HEK293T (cell line): ENCODE data around the gene SLC38A4.

Experiments used
- CTCF ChIA-PET: fragments of 350-600 bp; formaldehyde crosslinking; extraction: SDS; loops from one replicate; lab custom pipeline; 2021; ENCODE audit warnings: antibody characterized with exemption, inconsistent platforms; lab: Yijun Ruan, JAX
- POLR2A ChIA-PET: fragments of 350-600 bp; formaldehyde crosslinking; extraction: SDS; loops from one replicate; lab custom pipeline; 2020; ENCODE audit warnings: antibody characterized with exemption, inconsistent platforms; lab: Yijun Ruan, JAX
- DNase-seq: peaks from one replicate; pipeline ENCODE4 v3.0.0; 2012; ENCODE audit warnings: mixed read lengths; ENCODE audit errors: extremely low spot score
- ARNT ChIP-seq: fragments of 450-650 bp; IDR thresholded peaks from 2 replicates; pipeline ENCODE4 v1.6.1; 2017; ENCODE audit warnings: mild to moderate bottlenecking
- BHLHE40 ChIP-seq: fragments of 450-650 bp; IDR thresholded peaks from 2 replicates; pipeline ENCODE4 v1.6.1; 2016; ENCODE audit warnings: mild to moderate bottlenecking, moderate library complexity, borderline replicate concordance
- CTBP1 ChIP-seq: fragments of 450-650 bp; IDR thresholded peaks from 2 replicates; pipeline ENCODE4 v1.6.1; 2016; ENCODE audit warnings: borderline replicate concordance
- ELF4 ChIP-seq: fragments of 450-650 bp; IDR thresholded peaks from 2 replicates; pipeline ENCODE4 v1.6.1; 2017; ENCODE audit warnings: antibody characterized with exemption
- FOXA1 ChIP-seq: fragments of 450-650 bp; IDR thresholded peaks from 2 replicates; pipeline ENCODE4 v1.6.1; 2016; ENCODE audit warnings: mild to moderate bottlenecking
- FOXK2 ChIP-seq: fragments of 450-650 bp; IDR thresholded peaks from 2 replicates; pipeline ENCODE4 v1.6.1; 2016; ENCODE audit warnings: mild to moderate bottlenecking
- FOXM1 ChIP-seq: fragments of 450-650 bp; IDR thresholded peaks from 2 replicates; pipeline ENCODE4 v1.6.1; 2017; ENCODE audit warnings: mild to moderate bottlenecking, borderline replicate concordance
- HDGF ChIP-seq: fragments of 450-650 bp; IDR thresholded peaks from 2 replicates; pipeline ENCODE4 v1.6.1; 2017; ENCODE audit warnings: antibody characterized with exemption, borderline replicate concordance
- L3MBTL2 ChIP-seq: fragments of 450-650 bp; conservative IDR thresholded peaks from 2 replicates; pipeline ENCODE4 v1.6.1; 2016; ENCODE audit warnings: mild to moderate bottlenecking
- LEF1 ChIP-seq: fragments of 450-650 bp; IDR thresholded peaks from 2 replicates; pipeline ENCODE4 v1.6.1; 2017; ENCODE audit warnings: mild to moderate bottlenecking, borderline replicate concordance
- NFRKB ChIP-seq: fragments of 450-650 bp; IDR thresholded peaks from 2 replicates; pipeline ENCODE4 v1.6.1; 2016; ENCODE audit warnings: mild to moderate bottlenecking, moderate library complexity
- PKNOX1 ChIP-seq: fragments of 450-650 bp; IDR thresholded peaks from 2 replicates; pipeline ENCODE4 v1.6.1; 2016
- SP1 ChIP-seq: fragments of 450-650 bp; IDR thresholded peaks from 2 replicates; pipeline ENCODE4 v1.6.1; 2017
- SUZ12 ChIP-seq: fragments of 450-650 bp; IDR thresholded peaks from 2 replicates; pipeline ENCODE4 v1.6.1; 2016; ENCODE audit warnings: mild to moderate bottlenecking
- TARDBP ChIP-seq: fragments of 450-650 bp; IDR thresholded peaks from 2 replicates; pipeline ENCODE4 v1.6.1; 2016
- ZNF384 ChIP-seq: fragments of 450-650 bp; IDR thresholded peaks from 2 replicates; pipeline ENCODE4 v1.6.1; 2016

The SLC38A4 gene

GRCh38 chr12:46718495-46718894, 107.3 kb downstream of the SLC38A4 start:
- DNase-seq = no peak
- no peak for TF ChIP-seq HDGF
- TF ChIP-seq SUZ12 = no peak
- TF ChIP-seq TARDBP = no peak
- no peak for TF ChIP-seq FOXK2
- no peak for TF ChIP-seq BHLHE40
- TF ChIP-seq ELF4 = no peak
- no peak for TF ChIP-seq PKNOX1
- no peak for TF ChIP-seq ARNT
- TF ChIP-seq LEF1 = no peak
- TF ChIP-seq NFRKB = no peak
- no peak for TF ChIP-seq SP1
- TF ChIP-seq FOXM1 = no peak
- no peak for TF ChIP-seq FOXA1
- TF ChIP-seq CTBP1 = no peak
- TF ChIP-seq L3MBTL2 = no peak
- TF ChIP-seq ZNF384 = no peak

GRCh38 chr12:46717868-46718267, 107.9 kb downstream of the SLC38A4 start:
- CTCF ChIA-PET = no interaction called here
- POLR2A ChIA-PET = no interaction called here

More at GRCh38 chr12:46718495-46718894, 107.3 kb downstream of the SLC38A4 start:
- CTCF ChIA-PET = no interaction called here
- POLR2A ChIA-PET = no interaction called here

GRCh38 chr12:46717159-46717558, 108.6 kb downstream of the SLC38A4 start:
- CTCF ChIA-PET = no interaction called here

More at GRCh38 chr12:46717868-46718267, 107.9 kb downstream of the SLC38A4 start:
- no peak for TF ChIP-seq SP1
- no peak for TF ChIP-seq ELF4
- no peak for TF ChIP-seq BHLHE40
- no peak for TF ChIP-seq HDGF
- TF ChIP-seq SUZ12 = no peak
- TF ChIP-seq L3MBTL2 = no peak
- TF ChIP-seq CTBP1 = no peak
- no peak for TF ChIP-seq FOXK2
- no peak for TF ChIP-seq NFRKB
- no peak for TF ChIP-seq PKNOX1
- TF ChIP-seq TARDBP = no peak
- no peak for TF ChIP-seq LEF1
- no peak for DNase-seq

More at GRCh38 chr12:46717159-46717558, 108.6 kb downstream of the SLC38A4 start:
- no peak for DNase-seq
- TF ChIP-seq HDGF (no peak), SUZ12 (no peak), CTBP1 (no peak), LEF1 (no peak), TARDBP (no peak), FOXA1 (no peak), NFRKB (no peak), L3MBTL2 (no peak), BHLHE40 (no peak), ARNT (no peak), PKNOX1 (no peak), FOXK2 (no peak), SP1 (no peak), ZNF384 (no peak), FOXM1 (no peak), ELF4 (no peak)
- POLR2A ChIA-PET = no interaction called here
